SU-DHL-6 (cell line): Measurements from ENCODE around the gene CXADR.

Experiments used
- EZH2phosphoT487 ChIP-seq: fragments of 200-600 bp; sonication (generic), shearing (Covaris generic); conservative IDR thresholded peaks from 2 replicates; pipeline ENCODE4 v1.6.1; 2018; ENCODE audit warnings: mild to moderate bottlenecking, antibody characterized with exemption, low read length, moderate library complexity, mixed read lengths
- TF ChIP-seq, protein P1 (sequence below): fragments of 200-600 bp; sonication (generic); IDR thresholded peaks from one replicate; pipeline ENCODE4 v1.5.1; 2017; ENCODE audit warnings: antibody characterized with exemption, mild to moderate bottlenecking, low read length, moderate library complexity; ENCODE audit not compliant: insufficient read depth, poor library complexity, severe bottlenecking

DNA sequence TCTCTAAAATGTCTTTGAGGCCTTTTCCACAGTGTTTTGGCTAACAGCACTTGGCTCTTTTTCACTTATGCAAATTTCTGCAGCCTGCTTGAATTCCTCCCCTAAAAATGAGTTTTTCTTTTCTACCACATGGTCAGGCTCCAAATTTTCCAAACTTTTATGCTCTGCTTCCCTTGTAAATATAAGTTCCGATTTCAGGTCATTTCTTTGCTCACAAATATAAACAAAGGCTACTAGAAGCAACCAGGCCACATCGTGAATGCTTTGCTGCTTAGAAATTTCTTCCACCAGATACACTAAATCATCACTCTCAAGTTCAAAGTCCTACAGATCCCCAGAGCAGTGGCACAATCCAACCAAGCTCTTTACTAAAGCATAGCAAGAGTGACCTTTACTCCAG, 128.0 kb downstream of the CXADR start:
- TF ChIP-seq, protein P1, sequence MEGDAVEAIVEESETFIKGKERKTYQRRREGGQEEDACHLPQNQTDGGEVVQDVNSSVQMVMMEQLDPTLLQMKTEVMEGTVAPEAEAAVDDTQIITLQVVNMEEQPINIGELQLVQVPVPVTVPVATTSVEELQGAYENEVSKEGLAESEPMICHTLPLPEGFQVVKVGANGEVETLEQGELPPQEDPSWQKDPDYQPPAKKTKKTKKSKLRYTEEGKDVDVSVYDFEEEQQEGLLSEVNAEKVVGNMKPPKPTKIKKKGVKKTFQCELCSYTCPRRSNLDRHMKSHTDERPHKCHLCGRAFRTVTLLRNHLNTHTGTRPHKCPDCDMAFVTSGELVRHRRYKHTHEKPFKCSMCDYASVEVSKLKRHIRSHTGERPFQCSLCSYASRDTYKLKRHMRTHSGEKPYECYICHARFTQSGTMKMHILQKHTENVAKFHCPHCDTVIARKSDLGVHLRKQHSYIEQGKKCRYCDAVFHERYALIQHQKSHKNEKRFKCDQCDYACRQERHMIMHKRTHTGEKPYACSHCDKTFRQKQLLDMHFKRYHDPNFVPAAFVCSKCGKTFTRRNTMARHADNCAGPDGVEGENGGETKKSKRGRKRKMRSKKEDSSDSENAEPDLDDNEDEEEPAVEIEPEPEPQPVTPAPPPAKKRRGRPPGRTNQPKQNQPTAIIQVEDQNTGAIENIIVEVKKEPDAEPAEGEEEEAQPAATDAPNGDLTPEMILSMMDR, result no peak
- TF ChIP-seq EZH2phosphoT487, result no peak
